ENCODE results near the gene BIRC2.
"Not testable (repeated sequence)": the region's sequence is repeated elsewhere in the genome, so short reads cannot be mapped to it uniquely, and the experiment has no call there.

Gene BIRC2

DNA sequence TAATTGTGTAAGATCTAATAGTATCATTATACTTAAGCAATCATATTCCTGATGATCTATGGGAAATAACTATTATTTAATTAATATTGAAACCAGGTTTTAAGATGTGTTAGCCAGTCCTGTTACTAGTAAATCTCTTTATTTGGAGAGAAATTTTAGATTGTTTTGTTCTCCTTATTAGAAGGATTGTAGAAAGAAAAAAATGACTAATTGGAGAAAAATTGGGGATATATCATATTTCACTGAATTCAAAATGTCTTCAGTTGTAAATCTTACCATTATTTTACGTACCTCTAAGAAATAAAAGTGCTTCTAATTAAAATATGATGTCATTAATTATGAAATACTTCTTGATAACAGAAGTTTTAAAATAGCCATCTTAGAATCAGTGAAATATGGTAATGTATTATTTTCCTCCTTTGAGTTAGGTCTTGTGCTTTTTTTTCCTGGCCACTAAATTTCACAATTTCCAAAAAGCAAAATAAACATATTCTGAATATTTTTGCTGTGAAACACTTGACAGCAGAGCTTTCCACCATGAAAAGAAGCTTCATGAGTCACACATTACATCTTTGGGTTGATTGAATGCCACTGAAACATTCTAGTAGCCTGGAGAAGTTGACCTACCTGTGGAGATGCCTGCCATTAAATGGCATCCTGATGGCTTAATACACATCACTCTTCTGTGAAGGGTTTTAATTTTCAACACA lies 23.3 kb upstream of the BIRC2 start:
- DNase-seq, result no peak

DNA sequence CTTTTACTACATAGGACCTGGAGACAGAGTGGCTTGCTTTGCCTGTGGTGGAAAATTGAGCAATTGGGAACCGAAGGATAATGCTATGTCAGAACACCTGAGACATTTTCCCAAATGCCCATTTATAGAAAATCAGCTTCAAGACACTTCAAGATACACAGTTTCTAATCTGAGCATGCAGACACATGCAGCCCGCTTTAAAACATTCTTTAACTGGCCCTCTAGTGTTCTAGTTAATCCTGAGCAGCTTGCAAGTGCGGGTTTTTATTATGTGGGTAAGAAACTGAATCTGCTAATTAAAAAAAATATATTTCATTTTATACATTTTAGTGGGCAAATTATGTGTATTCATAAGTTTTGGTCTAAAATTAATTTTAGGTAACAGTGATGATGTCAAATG lies 21.9 kb upstream of the BIRC2 start:
- no peak for DNase-seq

DNA sequence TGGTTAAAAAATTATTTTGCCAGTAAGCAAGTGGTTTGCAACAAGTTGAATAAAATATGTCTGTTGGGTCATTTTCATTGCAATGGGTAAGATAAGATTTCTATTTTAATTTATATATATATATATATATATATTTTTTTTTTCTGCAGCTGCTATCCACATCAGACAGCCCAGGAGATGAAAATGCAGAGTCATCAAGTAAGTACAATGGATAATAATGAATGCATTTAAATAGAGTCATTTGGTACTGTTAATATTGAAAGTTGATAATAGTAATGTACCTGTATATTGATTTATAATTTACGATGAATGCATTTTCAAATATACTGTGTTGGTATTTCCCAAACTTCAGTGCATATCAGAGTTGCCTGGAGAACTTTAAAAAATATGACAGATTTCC lies 18.3 kb upstream of the BIRC2 start:
- DNase-seq, result no peak

DNA sequence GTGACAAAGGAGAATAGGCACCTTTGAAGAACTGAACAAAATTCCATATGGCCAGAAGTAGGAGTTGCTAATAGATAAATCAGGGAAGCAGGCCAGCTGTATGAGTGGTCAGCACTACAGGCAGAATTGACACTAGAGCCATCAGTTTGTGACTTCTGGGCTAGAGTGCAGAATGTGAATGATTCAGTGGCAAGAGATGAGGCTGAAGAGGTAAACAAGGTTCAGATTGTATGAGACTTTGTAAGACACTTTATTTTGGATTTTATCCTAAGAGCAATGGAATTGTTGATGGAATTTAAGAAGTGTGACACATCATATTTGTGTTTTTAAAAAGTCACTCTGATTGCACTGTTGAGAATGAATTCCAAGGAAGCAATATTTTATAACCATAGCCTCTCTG lies 16.8 kb upstream of the BIRC2 start:
- no peak for DNase-seq

DNA sequence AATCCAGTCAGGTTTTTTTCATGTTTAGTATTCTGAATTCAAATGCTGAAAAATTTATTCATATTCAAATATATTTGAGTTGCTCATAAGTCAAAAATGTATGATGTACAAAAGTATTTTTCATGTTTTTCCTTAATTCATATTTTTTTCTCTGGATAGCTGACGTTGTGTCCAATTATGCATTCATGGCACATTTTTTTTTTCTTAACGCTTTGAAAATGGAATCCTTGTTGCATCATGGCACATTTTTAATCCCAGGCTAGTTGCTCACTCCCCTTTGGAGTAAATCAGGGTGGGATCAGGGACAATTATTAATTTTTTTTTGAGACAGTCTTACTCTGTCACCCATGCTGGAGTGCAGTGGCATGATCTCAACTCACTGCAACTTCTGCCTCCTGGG lies 15.7 kb upstream of the BIRC2 start:
- no peak for DNase-seq

DNA sequence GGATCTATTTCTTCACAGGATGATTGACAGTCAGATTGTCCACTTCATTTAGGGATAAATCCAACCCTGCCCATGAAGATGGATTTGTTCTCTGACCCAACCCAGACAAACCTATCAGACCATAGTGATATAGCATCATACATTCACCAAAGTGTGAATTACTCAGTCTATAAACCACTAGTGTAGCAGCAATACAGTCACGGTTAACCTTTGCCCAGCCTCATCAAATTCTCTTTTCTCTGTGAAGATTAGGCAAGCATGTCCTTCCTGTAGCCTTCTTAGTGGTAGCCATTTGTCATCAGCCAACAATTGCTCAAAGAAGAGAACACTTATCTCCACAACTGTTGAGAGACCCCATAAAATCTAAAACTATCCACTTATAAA lies 14.4 kb upstream of the BIRC2 start:
- no peak for DNase-seq

DNA sequence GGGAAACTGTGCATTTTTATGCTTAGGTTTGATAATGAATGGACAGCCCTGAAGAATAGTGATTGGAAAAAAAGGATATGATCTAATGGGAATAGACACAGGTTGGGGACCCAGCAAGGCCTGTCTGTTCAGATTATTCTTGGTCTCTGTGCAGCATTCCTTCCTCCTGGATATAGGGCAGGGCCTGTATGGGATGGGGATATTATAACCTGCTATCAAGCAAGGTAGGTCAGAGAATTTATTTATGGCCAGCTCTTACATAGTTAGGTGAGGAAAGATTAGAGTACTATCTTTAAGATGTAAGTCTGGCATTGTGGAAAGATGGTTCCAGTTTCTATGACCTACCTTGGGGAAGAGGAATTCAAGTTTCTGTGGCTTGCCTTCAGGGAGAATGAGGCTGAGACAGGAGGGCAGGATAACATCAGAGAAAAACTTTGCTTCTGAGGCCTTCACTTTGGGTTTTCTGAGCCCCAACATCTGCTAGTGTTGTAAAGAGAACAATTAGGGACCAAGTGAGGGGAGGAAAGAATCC lies 8.5 kb upstream of the BIRC2 start:
- no peak for DNase-seq

DNA sequence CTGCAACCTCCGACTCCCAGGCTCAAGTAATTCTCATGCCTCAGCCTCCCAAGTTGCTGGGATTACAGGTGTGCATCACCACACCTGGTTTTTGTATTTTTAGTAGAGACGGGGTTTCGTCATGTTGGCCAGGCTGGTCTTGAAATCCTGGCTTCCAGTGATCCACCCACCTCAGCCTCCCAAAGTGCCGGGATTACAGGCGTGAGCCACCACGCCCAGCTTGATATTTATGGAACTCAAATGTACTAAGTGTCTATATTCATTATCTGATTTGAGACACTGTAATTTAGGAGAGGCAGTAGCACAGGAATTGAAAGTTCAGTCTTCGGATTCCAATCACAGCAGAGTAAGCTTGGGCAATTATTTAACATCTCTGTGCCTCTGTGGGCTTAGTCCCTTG lies 5.7 kb upstream of the BIRC2 start:
- DNase-seq, result not testable (repeated sequence)

DNA sequence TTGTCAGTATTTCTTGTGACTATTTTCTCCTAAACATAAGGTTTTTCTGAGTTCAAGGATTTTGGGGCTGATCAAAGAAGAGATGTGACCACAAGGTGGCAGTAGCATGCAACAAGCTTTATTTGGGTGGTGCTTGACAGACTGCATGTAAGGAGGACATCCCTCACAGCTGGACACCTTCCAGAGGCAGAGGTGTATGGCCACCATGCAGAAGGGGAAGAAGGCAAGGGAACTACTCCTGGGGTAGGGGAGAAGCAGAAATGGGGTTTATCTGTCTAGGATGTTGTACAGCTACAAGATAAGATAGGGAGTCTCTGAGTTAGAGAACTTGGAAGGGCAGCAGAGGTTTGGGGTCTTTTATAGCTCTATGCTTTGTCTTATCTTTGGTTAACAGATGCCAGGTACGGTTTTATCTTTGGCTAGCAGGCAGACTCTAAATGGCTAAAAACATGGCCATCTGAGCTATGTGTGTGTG lies 5.1 kb upstream of the BIRC2 start:
- DNase-seq, result peak; percentile 74

DNA sequence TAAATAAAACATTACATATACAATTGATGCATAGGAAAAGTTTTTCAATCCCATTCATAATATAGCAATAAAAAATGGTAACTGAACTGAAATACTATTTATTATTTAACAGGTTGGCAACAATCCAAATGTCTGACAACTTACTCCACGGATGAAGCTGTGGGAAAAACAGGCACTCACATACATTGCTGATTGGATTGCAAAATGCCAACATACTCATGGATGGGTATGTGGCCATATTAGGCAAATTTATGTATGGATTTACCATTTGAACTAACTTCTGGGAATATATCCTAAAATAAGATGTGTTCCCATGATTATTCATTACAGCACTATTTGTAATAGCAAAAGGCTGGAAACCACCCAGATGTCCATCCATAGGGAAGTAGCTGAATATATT lies 3.2 kb upstream of the BIRC2 start:
- DNase-seq, result no peak

DNA sequence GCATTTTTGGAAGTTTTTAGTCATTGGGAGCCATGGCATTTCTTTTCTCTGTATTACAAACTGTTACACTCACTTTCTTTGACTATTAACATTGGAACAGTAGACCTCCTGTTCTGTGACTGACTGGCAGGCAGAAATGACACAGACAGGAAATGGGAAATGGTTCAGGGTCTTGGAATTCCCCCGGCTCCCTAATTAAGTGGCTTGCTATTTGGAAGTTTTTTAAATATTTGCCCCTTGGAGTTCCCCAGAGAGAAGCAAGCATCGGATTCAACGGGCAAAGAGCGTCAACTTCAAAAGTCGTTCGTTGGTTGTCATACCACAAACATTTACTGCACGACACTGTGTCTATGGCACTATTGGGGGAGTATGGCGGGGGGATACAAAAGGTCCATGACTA lies 1.1 kb upstream of the BIRC2 start:
- peak; percentile 17 for DNase-seq

DNA sequence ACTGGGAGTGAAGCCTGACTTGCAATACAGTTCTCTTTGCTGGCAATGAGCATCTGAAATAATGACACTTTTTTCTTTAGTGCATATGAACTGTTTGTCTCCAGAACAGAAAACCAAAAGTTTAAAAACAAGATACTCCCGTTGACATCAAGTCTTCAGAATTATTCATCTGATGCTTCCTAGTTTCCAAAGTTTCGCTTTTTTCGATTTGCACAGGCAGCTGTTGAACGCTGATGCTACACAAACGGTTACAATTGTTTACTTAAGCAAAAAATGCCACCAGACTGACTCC lies 612 bp upstream of the BIRC2 start:
- DNase-seq, result no peak

DNA sequence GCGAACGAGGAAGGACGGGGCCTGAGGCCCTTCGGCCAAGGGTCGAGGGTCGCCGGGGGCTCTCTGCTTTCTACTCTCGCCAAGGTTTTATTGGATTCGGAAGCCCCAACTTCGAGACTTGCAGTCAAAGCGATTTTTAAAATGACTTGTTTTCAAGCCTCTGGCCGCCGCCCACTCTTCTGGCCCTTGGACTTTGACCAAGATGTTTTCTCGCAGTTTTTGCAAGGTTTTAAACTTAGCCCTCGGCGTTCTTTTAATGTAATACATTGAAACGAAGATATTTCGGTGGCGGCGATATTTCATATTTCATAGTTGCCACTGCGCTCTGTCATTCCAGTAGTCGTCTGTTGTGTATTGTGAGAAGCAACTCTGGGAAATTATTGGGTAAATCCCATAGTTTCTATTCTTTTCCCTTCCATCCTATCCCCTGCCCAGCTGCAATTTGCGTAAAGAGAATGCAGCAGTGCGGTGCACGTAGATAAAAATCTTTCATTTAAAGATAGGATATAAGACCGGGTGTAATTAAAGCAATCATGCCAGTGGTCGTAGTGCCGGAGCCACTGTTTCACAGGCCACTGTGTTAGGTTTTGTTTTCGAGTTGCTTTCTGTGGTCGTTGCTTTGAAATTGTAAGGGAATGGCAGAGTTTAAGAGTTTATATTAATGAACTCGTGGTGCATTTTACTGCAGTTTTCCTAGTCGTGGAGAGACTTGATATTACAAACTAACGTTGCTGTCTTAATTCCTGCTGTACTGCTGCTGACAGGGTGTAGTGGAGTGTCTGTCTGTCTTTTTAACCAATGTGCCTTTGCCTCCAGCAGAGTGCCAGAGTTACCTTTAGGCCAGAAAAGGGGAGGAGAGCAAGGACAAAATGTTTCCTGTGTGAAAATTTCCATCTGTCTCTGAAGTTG lies 702 bp downstream of the BIRC2 start:
- no peak for DNase-seq

DNA sequence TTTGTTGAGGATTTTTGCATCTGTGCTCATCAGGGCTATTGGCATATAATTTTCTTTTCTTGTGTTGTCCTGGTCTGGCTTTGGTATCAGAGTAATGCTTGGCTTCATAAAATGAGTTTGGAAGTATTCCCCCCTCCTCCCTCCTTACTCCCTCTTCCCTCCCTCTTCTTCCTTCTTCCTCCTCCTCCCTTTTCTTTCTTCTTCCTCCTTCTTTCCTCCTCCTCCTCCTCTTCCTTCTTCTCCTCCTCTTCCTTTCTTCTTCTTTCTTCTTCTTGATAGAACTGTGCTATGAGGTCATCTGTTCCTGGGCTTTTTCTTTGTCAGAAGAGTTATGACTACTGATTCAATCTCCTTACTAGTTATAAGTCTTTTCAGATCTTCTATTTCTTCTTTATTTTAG lies 10.1 kb downstream of the BIRC2 start:
- DNase-seq, result no peak

DNA sequence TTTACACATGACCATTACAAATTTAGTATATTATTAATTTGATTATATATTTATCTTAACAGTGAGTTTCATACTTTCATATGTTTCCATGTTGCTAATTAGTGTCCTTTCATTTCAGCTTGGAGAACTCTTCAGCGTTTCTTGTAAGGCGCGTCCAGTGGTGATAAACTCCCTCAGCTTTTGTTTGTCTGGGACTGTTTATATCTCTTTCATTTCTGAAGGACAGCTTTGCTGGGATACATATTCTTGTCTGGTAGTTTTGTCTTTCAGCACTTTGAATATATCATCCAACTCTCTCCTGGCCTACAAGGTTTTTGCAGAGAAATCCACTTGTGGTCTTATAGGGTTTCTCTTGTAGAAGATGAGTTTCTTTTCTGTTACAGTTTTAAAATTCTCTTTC lies 12.4 kb downstream of the BIRC2 start:
- DNase-seq, result no peak

DNA sequence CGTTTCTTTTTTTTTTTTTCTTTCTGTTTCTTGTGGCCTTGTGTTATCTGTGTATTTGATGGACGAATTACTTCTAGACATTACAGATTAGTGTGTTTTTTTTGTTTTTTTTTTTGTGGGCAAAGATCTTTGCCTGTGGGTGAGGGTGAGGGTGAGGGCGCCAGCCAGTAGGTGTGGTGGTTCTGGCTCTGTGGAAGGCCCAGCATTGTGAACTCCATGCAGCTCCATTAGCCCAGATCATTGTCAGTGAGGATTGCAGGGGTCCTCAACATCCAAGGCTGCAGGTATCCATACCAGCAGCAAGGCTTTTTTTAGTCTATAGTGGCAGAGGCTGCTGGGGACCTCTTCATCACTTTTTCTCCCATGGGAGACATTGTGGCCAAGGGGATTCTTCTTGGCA lies 13.7 kb downstream of the BIRC2 start:
- no peak for DNase-seq

DNA sequence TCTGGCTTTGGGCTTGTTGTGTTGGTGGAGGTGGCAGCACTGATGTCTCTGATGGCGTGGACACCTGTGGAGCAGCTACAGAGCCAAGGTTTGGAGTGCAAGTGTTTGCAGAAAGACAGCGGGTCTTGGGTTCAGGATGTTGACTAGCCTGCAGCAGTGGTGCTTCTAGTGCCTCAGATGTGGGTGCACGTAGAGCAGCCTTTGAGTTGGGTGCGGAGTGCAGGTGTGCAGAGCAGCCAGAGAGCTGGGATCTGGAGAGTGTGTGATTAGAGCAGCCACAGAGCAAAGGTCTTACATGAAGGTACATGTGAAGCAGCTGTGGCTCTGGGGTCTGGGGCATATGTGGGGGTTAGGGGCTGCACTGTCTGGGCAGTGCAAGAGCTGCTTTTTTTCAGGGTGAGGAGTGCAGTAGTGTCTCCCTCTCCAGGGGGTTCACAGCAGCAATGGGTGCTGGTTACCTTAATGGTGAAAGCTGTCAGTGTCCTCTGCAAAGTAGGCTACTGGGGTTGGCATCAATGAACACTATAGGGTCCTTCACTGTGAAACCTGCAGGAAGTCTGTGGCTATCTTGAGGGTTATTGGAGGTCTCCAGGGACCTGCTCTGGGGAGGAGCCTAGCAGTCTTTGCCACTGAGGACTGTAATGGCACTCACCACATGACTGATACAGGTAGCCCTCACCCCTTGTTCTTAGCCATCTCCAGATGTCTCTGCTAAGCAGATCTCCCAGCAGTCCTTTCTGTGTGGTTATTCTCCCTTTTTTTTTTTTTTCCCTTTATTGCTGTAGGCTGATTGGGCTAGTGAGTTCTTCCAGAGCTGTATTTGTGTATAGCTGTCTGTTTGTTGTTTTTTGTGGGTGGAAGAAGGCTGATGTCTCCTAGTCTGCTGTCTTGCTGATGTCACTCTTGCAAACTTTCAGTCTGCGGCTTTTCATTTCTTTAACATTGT lies 14.3 kb downstream of the BIRC2 start:
- peak; percentile 28 for DNase-seq

DNA sequence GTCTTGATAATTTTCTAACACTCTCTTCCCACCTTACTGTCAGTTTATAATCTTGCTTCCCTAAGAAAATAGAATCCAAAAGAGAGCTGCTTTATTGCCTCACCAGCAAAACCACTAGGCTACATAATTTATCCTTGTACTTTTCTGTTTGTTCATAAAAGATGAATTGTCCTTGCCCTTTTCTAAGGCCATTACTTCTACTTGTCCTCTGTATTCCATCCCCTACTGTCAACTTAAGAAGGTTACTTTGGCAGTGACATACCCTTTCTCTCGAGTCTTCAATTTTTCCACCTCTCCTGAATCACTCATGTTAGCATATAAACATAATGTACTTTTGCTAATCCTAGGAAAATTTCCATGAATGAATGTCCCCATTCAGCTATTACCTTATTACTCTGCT lies 18.0 kb downstream of the BIRC2 start:
- no peak for DNase-seq

DNA sequence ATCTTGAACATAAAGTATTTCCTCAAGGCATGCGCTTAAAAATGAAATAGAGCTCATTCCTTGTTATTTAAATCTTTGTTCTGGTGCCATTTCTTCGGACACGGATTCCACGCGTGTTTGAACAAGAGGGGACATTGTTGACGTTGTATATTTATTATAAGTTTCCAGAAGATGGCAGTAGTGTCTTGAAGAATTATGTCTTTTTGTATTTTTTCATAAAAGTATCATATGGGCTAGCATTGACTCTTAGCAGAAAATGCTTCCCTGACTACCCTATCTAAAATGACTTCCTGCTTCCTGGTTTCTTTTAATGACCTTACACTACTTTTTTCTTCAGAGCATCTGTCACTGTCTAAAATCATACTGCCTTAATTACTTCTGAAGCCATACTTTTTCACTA lies 20.4 kb downstream of the BIRC2 start:
- DNase-seq, result no peak

DNA sequence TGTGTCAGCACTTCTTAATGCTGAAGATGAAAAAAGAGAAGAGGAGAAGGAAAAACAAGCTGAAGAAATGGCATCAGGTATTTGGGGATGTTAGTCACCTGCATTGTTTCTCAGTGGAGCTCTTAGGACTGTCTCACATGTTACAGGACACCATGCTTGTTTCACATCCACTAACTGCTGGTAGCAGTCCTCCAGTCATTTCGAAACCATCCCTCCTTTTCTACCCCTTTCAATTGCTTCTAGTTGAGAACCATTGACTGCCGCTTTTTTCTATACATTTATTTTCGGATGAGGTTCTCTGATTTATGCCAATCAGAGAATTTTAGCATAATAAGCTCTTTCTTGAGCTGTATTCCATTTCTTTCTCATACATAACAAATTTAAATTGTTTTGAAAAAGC lies 21.5 kb downstream of the BIRC2 start:
- DNase-seq, result no peak

DNA sequence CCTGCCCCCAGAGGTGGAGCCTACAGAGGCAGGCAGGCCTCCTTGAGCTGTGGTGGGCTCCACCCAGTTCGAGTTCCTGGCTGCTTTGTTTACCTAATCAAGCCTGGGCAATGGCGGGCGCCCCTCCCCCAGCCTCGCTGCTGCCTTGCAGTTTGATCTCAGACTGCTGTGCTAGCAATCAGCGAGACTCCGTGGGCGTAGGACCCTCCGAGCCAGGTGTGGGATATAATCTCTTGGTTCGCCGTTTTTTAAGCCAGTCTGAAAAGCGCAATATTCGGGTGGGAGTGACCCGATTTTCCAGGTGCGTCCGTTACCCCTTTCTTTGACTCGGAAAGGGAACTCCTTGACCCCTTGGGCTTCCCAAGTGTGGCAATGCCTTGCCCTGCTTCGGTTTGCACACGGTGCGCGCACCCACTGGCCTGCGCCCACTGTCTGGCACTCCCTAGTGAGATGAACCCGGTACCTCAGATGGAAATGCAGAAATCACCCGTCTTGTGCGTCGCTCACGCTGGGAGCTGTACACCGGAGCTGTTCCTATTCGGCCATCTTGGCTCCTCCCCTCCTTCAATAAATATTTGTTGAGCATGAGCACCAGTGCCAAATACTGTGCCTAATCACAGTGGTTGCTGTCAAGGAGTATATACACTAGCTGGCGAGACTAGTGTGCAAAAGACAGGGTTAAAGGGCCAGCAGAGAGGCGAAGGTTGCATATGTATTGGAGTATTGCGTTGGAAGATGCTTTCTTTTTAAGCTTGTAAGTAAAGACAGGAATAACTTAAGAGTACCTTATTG lies 27.8 kb downstream of the BIRC2 start:
- not testable (repeated sequence) for DNase-seq

DNA sequence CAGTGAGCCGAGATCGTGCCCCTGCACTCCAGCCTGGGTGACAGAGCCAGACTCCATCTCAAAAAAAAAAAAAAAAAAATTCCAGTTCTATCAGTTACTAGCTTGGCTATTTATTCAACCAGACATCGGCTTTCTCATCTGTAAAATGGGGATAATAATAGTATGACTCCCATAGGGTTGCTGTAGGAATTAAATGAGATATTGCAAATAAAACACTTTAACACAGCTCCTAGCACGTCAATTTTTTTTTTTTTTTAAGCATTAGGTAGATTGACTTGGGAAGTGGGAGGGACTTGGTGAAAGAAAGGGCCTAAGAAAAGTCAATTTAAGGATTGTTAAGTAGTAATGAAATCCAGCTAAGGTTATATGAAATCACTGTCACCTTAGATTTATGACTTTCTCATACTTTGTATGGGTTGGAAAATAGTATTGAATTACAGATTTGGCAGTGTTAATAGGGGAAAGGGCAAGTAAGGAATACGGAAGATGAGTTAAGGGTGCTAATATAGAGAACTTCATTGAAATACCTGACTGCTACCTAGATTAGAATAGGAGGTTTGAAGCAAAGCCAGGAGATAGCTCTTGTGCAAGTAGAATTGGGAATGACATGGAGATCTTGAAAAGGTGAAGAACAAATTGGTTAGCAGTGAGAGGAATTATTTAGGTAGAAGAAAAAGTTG lies 28.8 kb downstream of the BIRC2 start:
- DNase-seq, result no peak

Data from effector CD4-positive, alpha-beta T cell (primary cell).